ENCODE measurements around the gene TRIM47.
A peak's percentile ranks its signal among the peaks of the same experiment; 100 is the strongest.
"Not testable (repeated sequence)": the region's sequence is repeated elsewhere in the genome, so short reads cannot be mapped to it uniquely, and the experiment has no call there.

TRIM47 gene

DNA sequence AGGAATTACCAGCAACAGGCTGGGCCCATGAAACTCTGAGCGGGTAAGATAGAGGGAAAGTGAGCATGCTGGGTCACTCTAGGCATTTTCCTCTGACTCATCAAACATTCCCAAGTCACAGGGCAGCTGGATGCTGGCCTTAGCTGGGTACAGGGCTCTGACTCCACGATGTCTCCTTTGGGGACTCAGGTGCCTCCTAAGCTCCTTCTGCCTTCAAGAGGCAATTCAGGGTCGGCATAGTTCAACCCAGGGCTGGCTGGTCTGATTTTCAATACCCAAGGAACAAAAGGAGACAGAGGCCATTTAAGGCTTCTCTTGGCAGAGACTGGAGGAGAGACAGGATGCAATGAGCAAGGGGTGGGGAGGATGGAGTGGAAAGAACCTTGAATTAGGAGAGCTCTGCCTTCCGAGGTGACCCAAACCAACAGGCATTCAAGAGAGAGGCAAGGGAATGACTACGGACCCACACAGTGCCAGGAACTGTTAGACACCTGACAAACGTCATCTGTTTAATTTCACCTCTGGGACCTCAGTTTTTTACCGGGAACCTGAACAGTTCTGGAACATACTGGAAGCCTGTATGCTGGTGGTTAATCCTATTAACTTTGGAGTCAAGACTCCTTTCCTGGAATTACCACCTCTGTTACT is 24.2 kb downstream of the TRIM47 start:
- TF ChIP-seq, protein P1, sequence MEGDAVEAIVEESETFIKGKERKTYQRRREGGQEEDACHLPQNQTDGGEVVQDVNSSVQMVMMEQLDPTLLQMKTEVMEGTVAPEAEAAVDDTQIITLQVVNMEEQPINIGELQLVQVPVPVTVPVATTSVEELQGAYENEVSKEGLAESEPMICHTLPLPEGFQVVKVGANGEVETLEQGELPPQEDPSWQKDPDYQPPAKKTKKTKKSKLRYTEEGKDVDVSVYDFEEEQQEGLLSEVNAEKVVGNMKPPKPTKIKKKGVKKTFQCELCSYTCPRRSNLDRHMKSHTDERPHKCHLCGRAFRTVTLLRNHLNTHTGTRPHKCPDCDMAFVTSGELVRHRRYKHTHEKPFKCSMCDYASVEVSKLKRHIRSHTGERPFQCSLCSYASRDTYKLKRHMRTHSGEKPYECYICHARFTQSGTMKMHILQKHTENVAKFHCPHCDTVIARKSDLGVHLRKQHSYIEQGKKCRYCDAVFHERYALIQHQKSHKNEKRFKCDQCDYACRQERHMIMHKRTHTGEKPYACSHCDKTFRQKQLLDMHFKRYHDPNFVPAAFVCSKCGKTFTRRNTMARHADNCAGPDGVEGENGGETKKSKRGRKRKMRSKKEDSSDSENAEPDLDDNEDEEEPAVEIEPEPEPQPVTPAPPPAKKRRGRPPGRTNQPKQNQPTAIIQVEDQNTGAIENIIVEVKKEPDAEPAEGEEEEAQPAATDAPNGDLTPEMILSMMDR (IDR thresholded peaks at IDR 0.05; ENCODE audit: borderline replicate concordance, control extremely low read depth, extremely low read depth, insufficient read depth, missing control alignments) = no peak
- in situ Hi-C loops (cut with MboI; ENCODE audit: low sequenced_read_pairs, unreplicated experiment) = no loop called here
- no peak for DNase-seq (ENCODE audit: low spot score)

DNA sequence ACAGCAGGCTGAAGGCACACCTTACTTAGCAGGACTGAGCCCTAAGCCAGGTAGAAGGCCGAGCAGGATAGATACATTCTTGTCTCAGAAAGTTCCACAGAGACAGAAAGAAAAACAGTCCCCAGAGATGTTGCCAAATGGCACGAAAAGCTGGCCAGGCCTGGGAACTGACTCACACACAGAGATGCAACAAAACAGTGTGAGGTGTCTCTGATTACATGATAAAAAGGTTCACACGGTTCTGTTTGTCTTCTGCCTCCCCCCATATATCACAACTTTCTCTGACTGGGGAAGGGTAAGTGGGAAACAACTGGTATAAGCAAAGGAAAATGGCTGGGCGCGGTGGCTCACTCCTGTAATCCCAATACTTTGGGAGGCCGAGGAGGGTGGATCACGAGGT is 24.9 kb downstream of the TRIM47 start:
- in situ Hi-C loops (cut with MboI; ENCODE audit: low sequenced_read_pairs, unreplicated experiment) = no loop called here
- TF ChIP-seq, protein P1 (IDR thresholded peaks at IDR 0.05; ENCODE audit: borderline replicate concordance, control extremely low read depth, extremely low read depth, insufficient read depth, missing control alignments) = no peak
- DNase-seq (ENCODE audit: low spot score) = no peak

DNA sequence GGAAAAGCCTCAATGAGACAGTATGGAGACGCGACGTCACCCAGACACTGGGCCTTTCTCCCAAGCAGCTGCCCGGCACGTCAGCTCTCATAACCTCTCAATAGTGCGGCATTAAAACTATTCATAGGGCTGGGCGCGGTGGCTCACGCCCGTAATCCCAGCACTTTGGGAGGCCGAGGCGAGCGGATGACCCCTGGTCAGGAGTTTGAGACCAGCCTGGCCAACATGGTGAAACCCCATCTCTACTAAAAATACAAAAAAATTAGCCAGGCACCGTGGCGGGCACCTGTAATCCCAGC is 26.7 kb downstream of the TRIM47 start:
- in situ Hi-C loops (cut with MboI; ENCODE audit: low sequenced_read_pairs, unreplicated experiment); DNase-seq (ENCODE audit: low spot score): not testable (repeated sequence)

DNA sequence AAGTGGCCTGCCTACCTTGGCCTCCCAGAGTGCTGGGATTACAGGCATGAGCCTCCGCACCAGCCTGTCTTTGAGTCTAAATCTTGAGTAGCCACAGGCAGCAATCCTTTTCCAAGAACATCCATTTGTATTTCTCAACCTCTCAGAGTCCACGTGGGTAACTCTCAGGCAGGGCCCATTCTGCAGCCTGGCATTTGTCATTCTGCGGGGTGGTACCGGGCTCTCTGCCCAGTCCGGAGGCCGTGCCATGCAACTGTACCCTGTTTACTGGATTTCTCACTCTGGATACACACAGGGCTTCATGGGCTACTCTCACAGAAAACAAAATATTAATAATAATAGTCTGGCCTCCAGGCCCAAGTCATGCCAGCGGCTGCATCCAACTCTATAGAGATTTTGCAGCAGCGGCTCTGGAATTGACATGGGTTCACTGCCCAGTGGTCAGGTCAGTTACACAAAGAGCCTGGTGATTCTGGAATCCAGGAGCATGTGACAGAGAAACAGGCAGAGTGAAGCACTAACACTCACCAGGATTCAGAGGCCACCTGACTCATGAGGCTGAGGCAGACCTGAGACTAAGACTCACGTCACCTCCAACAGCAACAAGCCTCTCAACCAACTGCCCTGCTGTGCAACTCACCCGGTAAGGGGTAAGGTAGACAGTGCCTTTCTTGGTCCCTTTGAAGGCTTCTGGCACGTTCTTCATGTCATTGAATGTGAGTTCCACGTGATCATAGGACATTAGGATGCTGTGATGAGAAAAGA is 27.3 kb downstream of the TRIM47 start:
- in situ Hi-C loops (cut with MboI; ENCODE audit: low sequenced_read_pairs, unreplicated experiment) = no loop called here
- DNase-seq (ENCODE audit: low spot score) = no peak
- TF ChIP-seq, protein P1 (IDR thresholded peaks at IDR 0.05; ENCODE audit: borderline replicate concordance, control extremely low read depth, extremely low read depth, insufficient read depth, missing control alignments) = no peak

DNA sequence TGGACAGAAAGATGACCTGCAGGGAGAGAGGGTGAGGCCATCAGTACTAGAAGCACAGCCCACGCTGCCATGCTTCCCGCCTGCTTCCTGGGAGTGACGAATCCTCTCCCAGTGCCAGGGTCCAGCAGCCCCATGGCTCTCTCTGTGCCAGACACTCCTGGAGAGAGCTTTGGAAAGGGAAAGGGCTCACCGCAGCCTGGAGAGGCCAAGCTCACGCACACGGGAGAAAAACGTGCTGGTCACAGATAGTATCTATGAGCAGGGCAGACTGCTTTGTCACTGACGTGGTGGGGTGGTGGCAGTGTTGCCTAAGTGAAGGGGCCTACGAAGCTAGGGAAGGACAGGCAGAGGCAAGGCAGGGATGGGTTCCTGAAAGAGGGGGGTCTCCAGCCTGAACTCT is 28.7 kb downstream of the TRIM47 start:
- TF ChIP-seq, protein P1 (IDR thresholded peaks at IDR 0.05; ENCODE audit: borderline replicate concordance, control extremely low read depth, extremely low read depth, insufficient read depth, missing control alignments) = no peak
- DNase-seq (ENCODE audit: low spot score) = no peak
- in situ Hi-C loops (cut with MboI; ENCODE audit: low sequenced_read_pairs, unreplicated experiment) = no loop called here

DNA sequence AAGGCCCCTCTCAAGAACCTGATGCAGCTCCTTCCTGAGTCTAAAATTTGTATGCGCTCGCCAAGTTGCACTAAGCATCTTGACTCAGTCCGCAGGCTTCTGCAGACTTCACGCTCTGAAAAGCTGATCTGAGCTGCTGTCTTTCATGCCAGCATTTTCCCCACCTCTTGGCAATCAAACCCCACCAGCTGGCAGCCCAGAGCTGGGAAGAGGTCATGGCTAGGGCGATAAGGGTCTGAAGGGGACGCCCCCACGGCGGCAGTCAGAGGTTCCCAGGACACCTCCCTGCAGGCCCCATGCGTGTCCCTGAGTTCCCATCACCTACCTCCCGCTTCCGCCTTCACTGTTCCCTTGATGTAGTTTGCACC is 29.1 kb downstream of the TRIM47 start:
- in situ Hi-C loops (cut with MboI; ENCODE audit: low sequenced_read_pairs, unreplicated experiment) = no loop called here
- TF ChIP-seq, protein P1 (IDR thresholded peaks at IDR 0.05; ENCODE audit: borderline replicate concordance, control extremely low read depth, extremely low read depth, insufficient read depth, missing control alignments) = no peak
- DNase-seq (ENCODE audit: low spot score) = no peak

DNA sequence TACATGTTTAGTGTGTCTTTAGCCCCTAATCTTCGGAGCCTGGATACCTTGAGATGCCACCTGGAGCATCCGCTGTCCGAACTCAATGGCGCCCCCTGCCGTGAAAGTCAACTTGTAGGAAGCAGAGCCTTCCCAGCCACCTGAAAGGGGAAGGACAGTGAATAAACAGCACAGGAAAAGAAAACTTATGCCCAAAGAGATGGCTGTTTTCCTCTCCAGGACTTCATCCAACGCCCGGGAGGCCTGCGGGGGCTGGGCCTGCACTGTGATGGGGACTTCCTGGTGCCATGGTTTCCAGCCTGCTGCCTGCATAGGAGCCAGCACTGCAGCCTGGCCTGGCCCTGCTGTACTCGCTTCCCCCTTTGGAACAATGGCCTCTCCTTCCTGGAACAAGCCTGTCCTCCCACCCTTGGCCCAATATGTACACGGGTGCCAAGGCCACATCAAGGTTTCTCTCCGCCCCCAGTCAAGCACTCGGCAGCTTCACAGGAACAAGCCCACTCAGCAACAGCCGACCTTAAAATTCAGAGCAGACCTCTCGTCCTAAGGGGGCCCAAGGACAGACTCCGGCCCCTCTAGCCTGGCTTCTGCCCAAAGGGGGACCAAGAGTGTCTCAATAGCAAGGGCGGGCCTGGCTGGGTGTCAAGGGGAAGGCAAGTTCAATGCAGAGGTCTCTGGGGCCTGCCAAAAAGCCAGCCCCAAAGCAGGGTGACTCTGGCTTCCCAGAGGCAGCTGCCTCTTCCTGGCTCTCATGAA is 29.7 kb downstream of the TRIM47 start:
- TF ChIP-seq, protein P1 (IDR thresholded peaks at IDR 0.05; ENCODE audit: borderline replicate concordance, control extremely low read depth, extremely low read depth, insufficient read depth, missing control alignments) = peak; percentile 78
- peak; percentile 72 for DNase-seq (ENCODE audit: low spot score)
- in situ Hi-C loops (cut with MboI; ENCODE audit: low sequenced_read_pairs, unreplicated experiment) = no loop called here
